ENCODE measurements around the gene SMARCE1.

The SMARCE1 gene

DNA sequence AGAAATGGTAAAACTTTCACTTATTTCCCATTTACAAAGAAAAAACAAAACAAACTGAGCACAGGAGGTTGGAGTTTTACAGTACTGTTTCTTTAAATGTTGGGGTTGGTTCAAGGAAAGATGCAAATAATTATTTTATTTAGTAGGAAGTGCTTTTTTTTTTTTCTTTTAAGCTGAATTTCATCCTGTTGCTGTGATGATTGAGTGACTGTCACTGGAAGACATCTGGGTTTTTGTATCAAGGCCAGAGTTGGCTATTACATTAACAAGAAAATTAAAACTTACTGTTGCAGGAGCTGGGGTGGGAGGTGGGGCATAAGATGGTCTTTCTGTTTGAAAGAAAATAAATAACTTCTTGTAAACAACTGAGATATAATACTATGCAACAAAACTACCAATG lies 2.3 kb downstream of the SMARCE1 start:
- no peak for DNase-seq

DNA sequence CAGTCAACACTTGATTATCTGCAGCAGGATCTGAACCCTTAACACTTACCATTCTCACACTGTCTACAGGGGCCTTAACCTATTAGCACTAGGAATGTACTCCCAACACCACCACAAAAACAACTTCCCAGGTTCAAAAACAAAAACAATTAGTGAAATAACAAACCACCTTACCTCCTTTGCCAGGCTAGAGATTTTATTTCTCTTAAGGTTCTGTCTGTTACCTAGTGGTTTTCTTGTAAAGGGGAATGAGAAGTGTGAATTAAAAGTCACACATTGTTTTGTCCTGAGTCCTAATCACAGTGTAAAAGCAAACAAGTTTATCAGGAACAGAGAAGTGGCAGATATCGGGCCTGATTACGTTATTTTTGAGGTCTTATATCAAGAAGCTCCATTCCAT lies 9.7 kb downstream of the SMARCE1 start:
- DNase-seq, result no peak

DNA sequence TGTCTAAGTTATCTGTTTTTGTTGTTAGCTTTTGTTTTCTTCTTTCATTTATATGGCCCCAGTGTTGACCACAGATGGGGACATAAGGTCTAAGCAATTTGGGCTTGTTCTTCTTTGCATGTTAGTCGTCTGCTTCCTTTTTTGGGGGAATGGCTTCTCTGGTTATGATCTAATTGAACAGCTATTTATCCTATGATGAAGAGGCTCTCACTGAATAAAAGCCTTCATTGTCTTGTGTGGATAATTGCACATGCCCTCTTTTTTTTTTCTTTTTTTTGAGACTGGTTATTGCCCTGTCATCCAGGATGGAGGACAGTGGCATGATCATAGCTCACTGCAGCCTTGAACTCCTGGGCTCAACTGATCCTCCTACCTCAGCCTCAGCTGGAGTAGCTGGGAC lies 13.7 kb downstream of the SMARCE1 start:
- no peak for DNase-seq

DNA sequence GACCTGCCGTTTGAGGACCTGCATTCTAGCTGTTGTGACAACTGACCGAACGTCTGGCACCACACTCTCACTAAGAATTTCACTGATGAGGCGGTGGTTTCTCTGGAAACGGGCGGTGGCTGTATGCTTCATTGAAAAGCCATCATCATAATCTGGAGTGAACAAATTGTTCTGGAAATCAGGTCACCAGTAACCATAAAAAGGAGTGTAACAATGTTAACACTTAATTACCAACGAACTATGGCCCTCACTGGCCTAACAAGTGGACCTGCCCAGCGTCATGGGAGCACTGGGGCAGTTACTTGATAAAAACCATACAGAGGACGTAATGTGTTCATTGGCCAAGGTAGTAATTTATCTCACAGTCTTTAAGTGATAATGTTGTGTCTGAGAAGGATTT lies 15.4 kb downstream of the SMARCE1 start:
- DNase-seq, result no peak

DNA sequence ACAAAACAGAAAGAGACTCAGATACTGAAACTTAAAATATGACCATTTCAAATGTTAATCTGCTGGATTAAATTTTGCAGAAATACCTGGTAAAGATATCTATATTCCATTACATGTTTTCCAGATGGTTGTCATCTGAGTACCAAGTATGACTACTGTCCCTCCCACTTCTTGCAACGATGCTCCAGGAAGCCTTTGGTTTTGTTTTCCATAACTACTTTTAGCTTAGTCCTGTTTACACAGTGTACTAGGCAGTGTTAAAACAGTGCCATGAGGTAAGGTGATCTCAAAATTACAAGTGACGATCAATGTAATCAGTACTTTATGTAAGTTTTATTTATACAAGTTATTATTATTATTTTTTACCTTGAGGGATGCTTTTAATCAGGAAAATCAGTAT lies 17.8 kb downstream of the SMARCE1 start:
- no peak for DNase-seq

DNA sequence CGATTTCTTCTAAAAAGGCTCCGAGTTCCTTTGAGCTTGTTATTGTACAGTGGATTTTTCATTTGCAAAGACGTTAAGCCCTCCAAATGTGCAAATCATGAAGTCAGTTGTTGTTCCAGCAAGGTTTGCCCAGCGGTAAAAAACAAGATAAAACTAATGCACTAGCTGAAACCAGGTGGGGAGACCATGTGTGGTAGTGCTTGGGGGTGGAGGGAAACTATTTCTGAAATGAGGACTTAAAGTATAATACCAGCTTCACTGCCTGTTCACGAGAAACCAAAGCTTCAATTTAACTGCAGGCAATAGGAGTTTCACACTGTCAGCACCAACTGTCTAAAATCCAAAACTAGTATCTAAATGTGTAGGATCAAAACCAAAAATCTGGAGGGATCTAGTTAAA lies 22.3 kb downstream of the SMARCE1 start:
- no peak for DNase-seq

DNA sequence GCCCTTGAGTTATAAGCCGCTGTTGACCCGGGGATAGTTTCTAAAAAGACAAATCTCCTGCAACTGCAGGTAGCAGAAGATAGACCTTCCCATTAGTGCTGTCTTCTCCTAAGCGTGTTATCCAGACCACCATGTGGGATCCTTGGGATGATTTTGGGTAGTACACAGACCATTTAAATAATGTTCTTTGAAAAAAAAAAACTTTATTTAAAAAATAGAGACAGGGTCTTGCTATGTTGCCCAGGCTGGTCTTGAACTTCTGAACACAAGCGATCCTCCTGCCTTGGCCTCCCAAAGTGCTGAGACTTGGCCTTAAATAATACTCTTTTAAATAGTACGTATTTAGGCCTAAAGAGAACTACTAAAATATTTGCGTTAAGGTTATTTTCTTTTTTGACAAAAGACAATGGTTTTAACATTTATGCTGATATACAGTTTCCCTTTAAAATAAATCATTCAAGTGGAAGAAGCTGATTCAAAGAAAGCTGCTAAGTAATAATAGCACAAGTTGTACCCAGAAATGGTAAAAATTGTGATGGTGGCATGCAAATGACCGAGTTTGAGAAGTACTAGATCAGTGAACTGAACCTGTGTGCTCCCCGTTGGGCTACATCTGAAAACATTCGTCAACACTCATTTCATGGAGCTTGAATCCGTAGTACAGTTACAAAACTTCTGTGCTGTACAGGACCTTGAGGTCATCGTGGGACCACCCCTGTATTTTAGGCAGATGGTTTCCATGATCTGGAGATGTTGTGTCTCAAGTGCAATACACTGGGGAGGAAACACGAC lies 24.0 kb downstream of the SMARCE1 start:
- DNase-seq, result no peak

DNA sequence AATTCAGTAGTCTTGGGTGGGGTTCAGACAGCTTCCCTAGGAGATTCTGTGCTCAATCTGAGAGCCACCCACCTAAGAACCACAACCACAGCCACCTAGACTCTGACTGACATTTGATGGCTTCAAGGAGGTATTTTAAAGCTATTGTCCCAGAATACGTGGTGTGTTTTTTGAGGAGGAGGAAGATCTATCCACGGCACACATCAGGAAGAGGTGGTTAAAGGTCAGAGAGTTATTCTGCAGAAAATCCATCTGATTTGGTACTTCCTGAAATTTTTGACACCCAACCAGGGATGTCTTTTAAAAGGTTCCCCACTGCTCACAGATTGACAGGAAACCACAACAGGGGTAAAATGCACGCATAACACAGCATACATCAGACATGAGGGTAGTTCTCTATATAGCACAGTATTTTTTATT lies 25.1 kb downstream of the SMARCE1 start:
- no peak for DNase-seq

DNA sequence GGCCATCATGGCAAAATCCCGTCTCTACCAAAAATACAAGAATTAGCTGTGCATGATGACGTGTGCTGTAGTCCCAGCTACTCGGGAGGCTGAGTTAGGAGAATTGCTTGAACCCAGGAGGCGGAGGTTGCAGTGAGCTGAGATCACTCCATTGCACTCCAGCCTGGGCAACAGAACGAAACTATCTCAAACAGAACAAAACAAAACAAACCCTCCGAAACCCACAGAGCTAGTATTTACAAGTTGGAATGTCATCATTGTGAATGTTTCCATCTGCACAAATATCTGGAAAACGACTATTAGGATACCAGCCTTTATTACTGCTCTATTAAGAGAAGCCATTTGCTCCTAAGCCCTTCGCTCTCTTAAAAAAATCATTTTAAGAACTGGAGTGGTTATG lies 26.0 kb downstream of the SMARCE1 start:
- DNase-seq, result no peak

DNA sequence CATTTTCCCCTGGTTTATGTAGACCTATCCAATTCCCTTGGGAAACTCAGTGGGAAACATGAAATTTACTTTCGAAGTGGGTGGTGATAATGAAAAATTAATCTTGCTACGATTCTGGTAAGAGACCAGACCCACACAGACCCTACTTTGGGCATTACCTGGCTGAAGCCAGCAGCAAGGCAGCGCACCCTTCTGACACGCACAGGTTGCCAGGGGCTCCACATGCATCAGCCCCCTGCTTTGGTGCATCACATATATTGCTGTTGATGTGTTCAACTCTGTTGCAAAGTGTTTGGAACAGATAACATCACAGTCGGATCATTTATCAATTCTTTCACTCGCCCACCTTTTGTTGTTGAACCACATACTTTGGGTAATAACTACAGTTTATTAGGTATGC lies 26.6 kb downstream of the SMARCE1 start:
- DNase-seq, result no peak

DNA sequence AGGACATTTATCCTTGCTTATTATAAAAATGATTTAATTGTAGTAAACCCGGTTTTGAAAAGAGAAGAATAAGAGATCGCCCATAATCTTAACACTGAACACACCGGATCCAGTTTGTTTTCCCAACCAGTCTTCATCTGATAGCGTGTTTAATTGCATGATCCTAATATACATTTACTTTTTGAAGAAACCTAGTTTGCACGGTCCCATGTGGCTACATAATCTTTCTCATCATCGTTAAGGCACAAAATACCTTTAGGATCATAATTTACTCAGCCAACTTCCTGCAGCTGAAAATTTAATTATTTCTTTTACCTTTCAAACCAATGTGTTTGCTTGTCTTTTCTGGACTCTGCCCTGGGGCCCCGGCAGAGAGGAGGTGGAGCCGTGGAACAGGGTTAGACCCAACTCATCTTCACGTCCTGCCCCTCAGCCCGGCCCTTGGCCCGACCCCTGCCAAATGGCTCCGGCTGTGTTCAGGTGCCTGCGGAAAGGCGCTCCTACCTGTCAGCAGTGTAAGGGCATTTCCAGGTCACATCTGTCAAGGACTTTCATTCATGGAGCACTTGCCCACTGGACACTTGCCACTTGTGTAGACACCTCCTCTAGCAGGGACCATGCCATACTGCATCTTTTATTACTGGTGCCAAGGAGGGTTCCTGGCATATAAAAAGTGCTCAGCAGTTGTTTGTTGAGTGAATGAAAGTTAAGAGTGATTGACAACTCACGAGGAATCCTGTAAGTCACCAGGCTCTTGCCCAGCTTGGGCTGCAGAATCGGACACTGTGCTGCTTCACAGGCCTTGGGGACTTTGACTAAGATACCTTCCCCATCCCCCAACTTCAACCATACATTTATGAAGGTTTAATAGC lies 28.6 kb downstream of the SMARCE1 start:
- no peak for DNase-seq

DNA sequence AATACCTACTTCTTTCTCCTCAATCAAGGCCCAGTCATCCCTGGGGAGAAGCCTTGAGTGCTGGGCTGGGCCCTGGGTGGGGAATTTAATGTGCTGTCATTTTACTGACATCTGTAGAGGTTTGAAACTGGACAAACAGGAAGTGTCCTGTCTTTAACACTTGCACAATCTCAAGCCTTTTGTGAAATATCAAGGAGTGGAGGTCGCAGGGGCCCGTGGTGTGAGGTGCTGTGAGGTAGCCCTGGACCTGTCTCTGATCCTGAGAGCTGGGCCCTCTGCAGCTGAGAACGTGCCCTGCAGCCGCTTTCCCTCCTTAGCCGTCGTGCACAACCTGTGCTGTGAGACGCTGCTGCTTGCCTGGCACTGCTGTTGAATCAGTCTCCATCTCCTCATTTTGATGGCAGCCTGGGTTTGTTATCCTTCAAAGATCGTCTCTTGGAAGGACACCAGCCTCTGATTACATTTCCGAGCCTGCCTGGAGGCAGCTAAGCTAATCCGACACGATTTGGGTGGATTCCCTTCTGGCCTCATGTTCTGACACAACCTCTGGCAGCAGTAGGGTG lies 29.9 kb downstream of the SMARCE1 start:
- DNase-seq, result no peak

DNA sequence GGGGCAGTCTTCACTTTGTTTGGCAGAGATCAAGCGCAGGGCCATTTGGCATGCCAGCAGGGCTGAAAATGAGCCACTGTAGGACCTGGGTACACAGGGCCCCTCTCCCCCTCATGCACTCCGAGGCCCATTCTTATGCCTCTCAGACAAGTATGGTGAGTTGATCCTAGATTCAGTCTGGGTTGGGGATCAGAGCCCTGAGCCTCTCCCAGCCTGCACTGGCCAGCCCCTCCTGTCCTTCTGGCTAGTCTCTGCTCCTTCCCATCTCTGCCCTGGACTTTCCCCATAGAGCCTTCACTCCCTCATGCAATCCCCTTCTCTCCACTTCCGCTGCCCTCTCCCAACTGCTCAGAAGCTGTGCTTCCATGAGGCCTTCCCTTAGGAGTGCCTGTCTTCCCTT lies 31.0 kb downstream of the SMARCE1 start:
- DNase-seq, result no peak

DNA sequence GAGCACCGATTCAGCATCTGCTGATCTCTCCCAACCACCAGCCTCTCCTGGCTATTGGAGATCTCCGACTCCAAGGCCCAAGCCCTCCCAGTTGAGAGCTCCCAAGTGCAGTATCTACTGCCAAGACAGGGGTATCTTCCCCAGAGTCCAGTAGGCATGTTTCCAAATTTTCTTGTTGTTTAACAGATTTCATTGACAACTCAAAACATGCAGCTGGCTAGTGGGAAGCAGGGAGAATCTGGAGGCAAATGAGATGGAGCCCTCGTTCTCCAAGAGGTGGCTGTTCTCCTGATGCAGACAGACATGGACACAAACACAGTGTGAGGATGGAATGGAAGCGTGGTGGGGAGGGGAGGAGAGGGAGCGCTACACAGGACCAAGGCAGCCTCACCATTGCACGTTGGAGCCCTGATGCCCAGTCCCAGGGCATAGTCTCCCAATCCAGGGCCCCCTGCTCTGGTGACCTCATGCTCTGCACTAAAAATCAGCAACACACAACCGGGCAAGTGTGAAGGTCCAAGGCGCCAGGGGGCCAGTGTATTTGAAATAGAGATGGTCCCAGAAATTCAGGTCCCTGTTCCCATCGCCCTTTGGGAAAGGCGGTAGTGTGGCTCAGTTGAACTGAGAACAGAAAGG lies 31.7 kb downstream of the SMARCE1 start:
- DNase-seq, result no peak

DNA sequence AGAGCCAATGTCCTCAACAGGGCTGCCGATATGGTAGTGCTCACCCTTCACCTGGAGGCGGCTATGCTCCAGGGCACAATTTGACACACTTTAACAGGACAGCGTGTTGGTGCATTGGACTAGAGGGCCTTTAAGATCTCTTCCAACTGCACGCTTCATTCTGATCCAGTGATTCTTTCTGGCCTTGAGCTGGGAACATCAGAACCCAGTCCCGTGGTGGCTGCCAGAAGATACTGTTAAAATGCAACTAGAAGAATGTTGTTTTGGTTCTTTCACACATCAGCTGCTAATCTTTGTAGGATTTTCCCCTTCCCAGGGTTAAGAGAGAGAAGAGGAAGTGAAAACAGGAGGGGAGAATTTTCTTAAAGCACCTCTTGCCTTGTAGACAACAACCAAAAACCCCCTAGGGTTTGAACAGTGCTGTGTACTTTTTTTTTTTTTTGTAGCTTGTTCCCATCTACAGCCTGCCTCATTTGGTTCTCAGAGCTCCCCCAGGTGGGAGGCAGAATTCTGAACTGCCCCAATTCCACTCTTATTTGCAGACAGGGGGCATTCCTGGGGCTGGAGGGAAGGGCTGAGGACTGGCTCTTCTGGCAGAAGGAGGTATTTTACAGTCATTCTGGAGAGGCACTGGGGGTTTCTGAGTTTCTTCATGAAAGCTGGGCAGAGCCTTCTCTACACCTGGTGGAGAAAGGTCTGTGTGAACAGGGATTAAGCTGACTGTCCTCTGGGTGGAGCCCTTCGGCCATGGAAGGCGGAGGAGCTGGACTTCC lies 32.4 kb downstream of the SMARCE1 start:
- DNase-seq, result peak in 1 of 4 experiments; percentile 34

DNA sequence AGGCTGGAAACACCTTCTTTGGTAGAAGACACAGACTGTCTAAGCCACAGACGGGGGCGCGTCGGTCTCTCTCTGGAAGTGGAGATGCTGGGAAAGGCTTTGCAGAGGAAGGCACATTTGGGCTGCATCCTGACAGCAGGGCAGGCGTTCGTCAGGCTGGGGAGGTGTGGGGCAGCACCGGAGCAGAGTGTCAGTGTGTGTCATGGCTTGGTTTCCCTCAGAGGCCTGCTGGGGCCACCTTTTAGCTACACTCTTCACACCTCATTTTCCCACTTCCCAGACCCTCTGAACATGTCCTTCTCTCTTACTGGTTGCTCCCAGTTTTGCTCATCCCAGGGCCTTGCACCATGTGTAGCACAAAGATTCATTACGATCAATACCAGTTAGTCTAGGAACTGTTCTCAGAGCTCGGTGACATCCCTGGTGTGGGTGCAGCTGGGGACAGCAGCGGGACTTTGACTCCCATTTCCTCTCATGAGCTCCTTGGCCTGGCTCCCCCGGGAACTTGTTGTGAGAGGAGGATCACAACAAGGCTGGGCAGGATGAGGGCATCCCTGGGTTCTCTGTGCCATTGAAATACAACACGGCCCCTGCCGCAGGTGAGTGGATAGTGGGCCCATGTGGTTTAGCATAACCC lies 33.1 kb downstream of the SMARCE1 start:
- no peak for DNase-seq

DNA sequence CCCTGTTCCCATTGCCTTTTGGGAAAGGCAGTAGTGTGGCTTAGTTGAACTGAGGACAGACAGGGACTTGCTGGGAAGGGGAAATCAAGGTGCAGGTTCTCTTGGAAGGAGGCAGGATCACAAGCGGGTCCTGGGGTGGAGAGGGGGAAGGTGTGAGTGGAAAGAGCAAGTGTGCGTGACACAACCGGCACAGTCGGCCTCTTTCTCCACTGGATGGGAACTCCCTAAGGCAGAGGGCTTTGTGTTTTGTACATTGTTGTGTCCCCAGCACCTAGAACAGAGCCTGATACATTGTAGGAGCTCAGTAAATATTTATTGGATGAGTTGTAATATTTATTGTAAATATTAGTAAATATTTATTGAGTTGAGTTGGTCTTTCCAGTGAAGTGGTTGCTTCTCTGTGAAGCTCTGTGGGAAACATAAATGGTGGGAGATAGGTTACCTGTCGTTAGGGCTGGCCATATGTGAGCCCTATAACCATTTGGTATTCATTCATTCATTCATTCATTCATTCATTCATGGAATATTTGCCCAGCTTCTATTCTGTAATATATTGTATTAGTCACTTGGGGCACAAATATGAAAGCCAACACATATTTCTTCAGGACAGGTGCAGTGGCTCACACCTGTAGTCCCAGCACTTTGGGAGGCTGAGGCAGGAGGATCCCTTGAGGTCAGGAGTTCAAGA lies 34.0 kb downstream of the SMARCE1 start:
- DNase-seq, result no peak

DNA sequence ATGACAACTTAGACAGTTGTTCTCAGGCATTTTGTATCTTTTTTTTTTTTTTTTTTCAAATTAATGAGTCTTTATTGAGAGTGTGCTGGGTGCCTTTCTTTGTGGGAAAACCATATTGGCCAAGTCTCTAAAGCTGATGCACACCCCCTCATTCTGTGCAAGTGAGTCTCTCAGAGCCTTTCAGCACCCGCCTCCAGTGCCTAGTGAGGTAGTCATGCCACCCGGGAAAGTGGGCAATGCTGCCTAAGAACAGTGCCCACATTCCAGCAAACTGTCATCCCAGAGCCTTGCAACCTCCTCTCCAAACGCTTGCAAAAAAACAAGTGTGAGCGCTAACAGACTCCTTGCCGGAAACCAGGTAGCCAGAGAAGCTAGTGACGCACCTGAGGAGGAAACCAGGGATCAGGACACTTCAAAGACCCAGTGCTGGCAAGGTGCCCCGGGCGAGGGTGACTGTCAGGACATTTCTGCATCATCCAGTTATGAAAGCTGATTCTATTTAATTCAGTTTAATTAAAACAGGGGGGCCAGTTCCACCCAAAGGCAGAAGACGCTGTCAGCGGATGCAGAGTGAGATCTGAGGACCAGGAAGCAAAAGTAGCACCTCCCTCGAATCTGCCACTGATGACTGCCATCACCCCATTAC lies 34.9 kb downstream of the SMARCE1 start:
- DNase-seq, result peak in 3 of 4 experiments; percentile 21 to 76 (median 76)

DNA sequence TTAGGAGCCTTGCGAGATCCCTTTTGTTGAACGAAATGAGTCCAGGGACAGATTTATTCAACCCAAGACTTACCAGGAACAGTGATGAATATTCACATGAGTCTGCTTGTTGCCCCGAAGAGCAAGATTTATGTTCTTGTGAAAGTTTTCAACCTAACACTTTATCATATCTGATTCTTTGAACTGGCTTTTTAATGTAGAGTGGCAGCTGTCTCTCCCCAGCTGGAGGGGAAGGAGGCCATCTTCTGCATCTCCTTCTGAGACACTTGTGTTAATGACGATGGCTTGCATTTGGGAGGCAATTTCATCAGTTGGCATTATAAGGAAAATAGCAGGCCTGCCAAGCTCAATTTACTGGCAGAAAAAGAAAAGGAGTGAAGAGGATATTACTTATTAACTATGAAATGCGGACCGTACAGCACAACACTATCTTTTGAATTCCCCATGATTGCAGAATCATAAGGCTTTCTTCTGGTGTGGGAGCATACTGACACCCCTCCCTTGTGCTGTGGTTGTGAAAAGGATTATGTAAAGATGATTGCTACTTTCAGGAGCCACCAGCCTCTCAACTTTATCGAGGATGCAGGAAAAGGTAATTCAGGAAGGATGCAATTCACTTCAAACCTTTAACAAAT lies 35.7 kb downstream of the SMARCE1 start:
- DNase-seq, result no peak

DNA sequence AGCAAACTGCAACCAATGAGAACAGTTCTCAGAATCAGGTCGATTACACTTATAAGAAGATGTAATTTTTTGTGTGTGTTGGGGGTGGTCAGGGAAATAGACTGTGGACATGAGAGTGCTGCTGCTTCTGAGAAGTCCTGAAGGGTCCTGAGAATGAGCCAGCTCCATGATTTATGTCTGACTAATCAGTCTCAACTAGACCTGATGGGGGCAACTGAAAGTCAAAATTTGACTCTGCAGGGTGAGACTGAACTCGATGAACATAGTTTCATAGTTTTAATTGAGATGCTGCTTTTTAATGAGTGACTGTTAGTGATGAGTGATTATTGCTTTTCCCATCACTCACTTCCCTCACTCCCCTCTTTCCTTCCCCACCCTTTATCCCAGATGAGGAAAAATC lies 37.3 kb downstream of the SMARCE1 start:
- no peak for DNase-seq
